HEK293T (cell line): ENCODE data around the gene PLAGL2.

Experiments used
- ELF4 ChIP-seq: fragments of 450-650 bp; IDR thresholded peaks from 2 replicates; pipeline ENCODE4 v1.6.1; 2017; ENCODE audit warnings: antibody characterized with exemption
- FOXA1 ChIP-seq: fragments of 450-650 bp; IDR thresholded peaks from 2 replicates; pipeline ENCODE4 v1.6.1; 2016; ENCODE audit warnings: mild to moderate bottlenecking

- TF ChIP-seq FOXA1 (no peak), ELF4 (no peak)
Measured at GRCh38 chr20:32240205-32240604, 32.7 kb upstream of the PLAGL2 start.
